ENCODE measurements around the gene MGAT5B. TPM values are rescaled to one million over a fixed set of nuclear protein-coding genes. Genes with fewer than 3 reads are reported as not detected.

The MGAT5B gene
- total and polyA plus RNA-seq, 10 of the 15 experiments (the other 5 are each of a cell fraction or from before 2014, with no cell fraction given), result 0.13 TPM; not detected in 9

DNA sequence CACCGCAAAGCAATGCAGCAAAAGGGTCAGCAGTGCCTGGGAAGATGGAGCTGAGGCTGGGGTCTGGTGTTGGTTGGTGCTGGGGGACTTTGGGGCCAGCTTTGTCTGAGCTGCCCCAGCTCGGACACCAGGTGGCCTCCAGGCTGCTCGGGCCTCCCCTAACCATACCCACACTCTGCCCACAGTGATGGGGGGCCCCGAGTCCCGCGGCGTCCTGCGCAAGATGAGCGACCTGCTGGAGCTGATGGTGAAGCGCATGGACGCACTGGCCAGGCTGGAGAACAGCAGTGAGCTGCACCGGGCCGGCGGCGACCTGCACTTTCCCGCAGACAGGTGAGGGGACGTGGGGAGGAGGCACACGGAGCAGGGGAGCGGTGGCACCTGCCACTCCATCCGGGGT lies 13.8 kb downstream of the MGAT5B start:
- Histone ChIP-seq H3K79me2 (ENCODE audit: control insufficient read depth, insufficient read depth, low read length) (no peaks in the 10 kb centered on the region), H2AFZ (ENCODE audit: control insufficient read depth, low read depth, low read length) (no peak overlapping the region), H3K4me1 (ENCODE audit: control insufficient read depth, insufficient read depth, low read length) (no peaks in the 10 kb centered on the region), H3K36me3 (ENCODE audit: control insufficient read depth in 2 of 2, insufficient read depth in 2 of 2, low read length in 1 of 2) (no peaks in the 10 kb centered on the region), H3K4me2 (ENCODE audit: control insufficient read depth, insufficient read depth) (no peak overlapping the region), H3K9me3 (replicated peaks; ENCODE audit: control insufficient read depth, insufficient read depth, low read length) (no peaks in the 10 kb centered on the region), H4K20me1 (ENCODE audit: control insufficient read depth, insufficient read depth) (no peaks in the 10 kb centered on the region), H3K27me3 (replicated peaks in 1 of 2; ENCODE audit: control insufficient read depth in 2 of 2, insufficient read depth in 2 of 2, low read length in 1 of 2) (peaks cover 2 to 4% of the 10 kb centered on the region in 2 experiments; a peak in 3 of 4 replicates), H3K27ac (ENCODE audit: control insufficient read depth, insufficient read depth) (no peak overlapping the region), H3K4me3 (no peak overlapping the region), H3K9ac (ENCODE audit: control insufficient read depth, insufficient read depth, low read length) (no peak overlapping the region)
- BruUV-seq (replicated peaks), result no TSS peak
- ChIA-PET SMC1A (ENCODE audit: uncharacterized antibody, unreplicated experiment) (no interaction called here), CTCF (no interaction called here), RAD21 (ENCODE audit: unreplicated experiment) (no interaction called here), POLR2A (no interaction called here)
- in situ Hi-C loops (cut with MboI) (no loop called here), intact Hi-C loops (cut with micrococcal nuclease; ENCODE audit: unreplicated experiment) (no loop called here)
- FAIRE-seq, result no peak
- 57% methylated on average over 20 of the region's 20 CpGs for WGBS (ENCODE audit: insufficient coverage, insufficient replicate concordance, low lambda C conversion rate, missing lambda C conversion rate)
- no peak for DNase-seq (ENCODE audit: low read depth, low spot score)
- ATAC-seq, result no peak
- TF ChIP-seq POLR2AphosphoS2 (IDR thresholded peaks at IDR 0.05; ENCODE audit: low read depth, low read length) (no peak), ZNF274 (IDR thresholded peaks at IDR 0.05; ENCODE audit: insufficient read depth, insufficient read length) (no peak), RAD21 (IDR thresholded peaks at IDR 0.05; ENCODE audit: insufficient read depth, low read depth, low read length) (no peak), CHD1 (IDR thresholded peaks at IDR 0.05; ENCODE audit: low read depth, low read length) (no peak), YY1 (IDR thresholded peaks at IDR 0.05; ENCODE audit: low read depth, low read length) (no peak), BCL11A (IDR thresholded peaks at IDR 0.05; ENCODE audit: low read depth, low read length) (no peak), TARDBP (IDR thresholded peaks at IDR 0.05; ENCODE audit: borderline replicate concordance) (no peak), ZBED1 (IDR thresholded peaks at IDR 0.05; ENCODE audit: borderline replicate concordance) (no peak), SP1 (IDR thresholded peaks at IDR 0.05; ENCODE audit: low read depth, low read length) (no peak), STAT3 (IDR thresholded peaks at IDR 0.05; ENCODE audit: low read depth, low read length) (no peak)
- TF ChIP-seq, protein P1, sequence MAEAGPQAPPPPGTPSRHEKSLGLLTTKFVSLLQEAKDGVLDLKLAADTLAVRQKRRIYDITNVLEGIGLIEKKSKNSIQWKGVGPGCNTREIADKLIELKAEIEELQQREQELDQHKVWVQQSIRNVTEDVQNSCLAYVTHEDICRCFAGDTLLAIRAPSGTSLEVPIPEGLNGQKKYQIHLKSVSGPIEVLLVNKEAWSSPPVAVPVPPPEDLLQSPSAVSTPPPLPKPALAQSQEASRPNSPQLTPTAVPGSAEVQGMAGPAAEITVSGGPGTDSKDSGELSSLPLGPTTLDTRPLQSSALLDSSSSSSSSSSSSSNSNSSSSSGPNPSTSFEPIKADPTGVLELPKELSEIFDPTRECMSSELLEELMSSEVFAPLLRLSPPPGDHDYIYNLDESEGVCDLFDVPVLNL (IDR thresholded peaks at IDR 0.05; ENCODE audit: low read depth, low read length), result no peak
